HepG2 (cell line): Measurements from ENCODE around the gene SCRT2. TPM values are rescaled to one million over a fixed set of nuclear protein-coding genes. Genes with fewer than 3 reads are reported as not detected.
A peak's percentile ranks its signal among the peaks of the same experiment; 100 is the strongest.

Experiments used
- ARNT ChIP-seq: fragments of 450-650 bp; IDR thresholded peaks from 2 replicates; pipeline ENCODE4 v1.6.1; 2017
- ETV6 ChIP-seq: sonication (generic); formaldehyde crosslinking; conservative IDR thresholded peaks from 2 replicates; pipeline ENCODE4 v1.4.0; 2020; ENCODE audit warnings: missing genetic modification reagents
- GFI1 ChIP-seq: sonication (generic); formaldehyde crosslinking; IDR thresholded peaks from 2 replicates; pipeline ENCODE4 v1.5.0; 2020; ENCODE audit warnings: missing genetic modification reagents, mild to moderate bottlenecking, borderline replicate concordance
- HBP1 ChIP-seq: IDR thresholded peaks from 2 replicates; pipeline ENCODE4 v1.6.1; 2016; ENCODE audit warnings: low read depth, control low read depth
- HNF4G ChIP-seq, 2 experiments: sonication (generic) in 1 of 2; formaldehyde crosslinking in 1 of 2; IDR thresholded peaks; 2 replicates each; pipeline versions ENCODE4 v1.4.0 to v1.6.1; 2011 to 2020; ENCODE audit warnings: borderline replicate concordance in 2 of 2, low read depth in 2 of 2, mild to moderate bottlenecking in 2 of 2, low read length in 1 of 2, missing genetic modification reagents in 1 of 2, moderate library complexity in 1 of 2
- HNRNPLL ChIP-seq: fragments of 200-400 bp; formaldehyde crosslinking; IDR thresholded peaks from 2 replicates; pipeline ENCODE4 v1.6.1; 2017; ENCODE audit warnings: mild to moderate bottlenecking, low read depth, low read length; ENCODE audit not compliant: poor library complexity, severe bottlenecking
- MBD4 ChIP-seq: IDR thresholded peaks from 2 replicates; pipeline ENCODE4 v1.6.1; 2012; ENCODE audit warnings: low read length, inconsistent platforms, borderline replicate concordance
- MEF2D ChIP-seq: sonication (generic); formaldehyde crosslinking; IDR thresholded peaks from 2 replicates; pipeline ENCODE4 v1.5.1; 2020; ENCODE audit warnings: mild to moderate bottlenecking, missing genetic modification reagents
- MTF2 ChIP-seq: sonication (generic); formaldehyde crosslinking; IDR thresholded peaks from 2 replicates; pipeline ENCODE4 v1.5.0; 2020; ENCODE audit warnings: missing genetic modification reagents, borderline replicate concordance
- NFIB ChIP-seq: sonication (generic); formaldehyde crosslinking; IDR thresholded peaks from 2 replicates; pipeline ENCODE4 v1.9.0; 2021; ENCODE audit warnings: missing genetic modification reagents, mild to moderate bottlenecking, borderline replicate concordance
- PCBP1 ChIP-seq: fragments of 200-400 bp; formaldehyde crosslinking; IDR thresholded peaks from 2 replicates; pipeline ENCODE4 v1.6.1; 2017; ENCODE audit warnings: mild to moderate bottlenecking, low read depth, low read length, borderline replicate concordance
- PHF5A ChIP-seq: IDR thresholded peaks from one replicate; pipeline ENCODE4 v1.6.1; 2018; ENCODE audit warnings: low read depth, missing genetic modification reagents; ENCODE audit not compliant: unreplicated experiment
- PPARG ChIP-seq: conservative IDR thresholded peaks from 2 replicates; pipeline ENCODE4 v1.6.1; 2016; ENCODE audit warnings: missing biosample characterization, missing genetic modification reagents
- PRPF4 ChIP-seq: fragments of 200-400 bp; formaldehyde crosslinking; IDR thresholded peaks from 2 replicates; pipeline ENCODE4 v1.6.1; 2016; ENCODE audit warnings: low read length, low read depth; ENCODE audit not compliant: poor library complexity, severe bottlenecking
- RARG ChIP-seq: sonication (generic); formaldehyde crosslinking; IDR thresholded peaks from 2 replicates; pipeline ENCODE4 v1.4.0; 2020; ENCODE audit warnings: low read depth, mild to moderate bottlenecking, missing genetic modification reagents
- RBM39 ChIP-seq: fragments of 200-400 bp; formaldehyde crosslinking; IDR thresholded peaks from one replicate; pipeline ENCODE4 v1.6.1; 2018; ENCODE audit warnings: antibody characterized with exemption, mild to moderate bottlenecking, low read depth, low read length; ENCODE audit not compliant: poor library complexity, severe bottlenecking
- RFX1 ChIP-seq: fragments of 450-650 bp; IDR thresholded peaks from 2 replicates; pipeline ENCODE4 v1.6.1; 2017
- SOX6 ChIP-seq, 2 experiments: fragments of 450-650 bp in 1 of 2; sonication (generic) in 1 of 2; formaldehyde crosslinking in 1 of 2; IDR thresholded peaks; 2 replicates each; pipeline versions ENCODE4 v1.4.0 to v1.6.1; 2017 to 2020; ENCODE audit warnings: antibody characterized with exemption in 1 of 2, mild to moderate bottlenecking in 1 of 2, missing genetic modification reagents in 1 of 2
- SYNCRIP ChIP-seq: fragments of 200-400 bp; formaldehyde crosslinking; IDR thresholded peaks from 2 replicates; pipeline ENCODE4 v1.6.1; 2018; ENCODE audit warnings: mild to moderate bottlenecking, low read depth, low read length; ENCODE audit not compliant: insufficient read depth
- ZBTB1 ChIP-seq: sonication (generic); formaldehyde crosslinking; IDR thresholded peaks from 2 replicates; pipeline ENCODE4 v1.4.0; 2020; ENCODE audit warnings: missing genetic modification reagents, borderline replicate concordance
- ZFP36L1 ChIP-seq: sonication (generic); formaldehyde crosslinking; IDR thresholded peaks from 2 replicates; pipeline ENCODE4 v1.8.0; 2022; ENCODE audit warnings: mild to moderate bottlenecking, missing genetic modification reagents, moderate library complexity
- ZNF292 ChIP-seq: sonication (generic); formaldehyde crosslinking; IDR thresholded peaks from 2 replicates; pipeline ENCODE4 v1.8.1; 2022; ENCODE audit warnings: mild to moderate bottlenecking, low read depth, missing genetic modification reagents, borderline replicate concordance
- ZNF468 ChIP-seq: sonication (generic); formaldehyde crosslinking; IDR thresholded peaks from 2 replicates; pipeline ENCODE4 v1.8.0; 2022; ENCODE audit warnings: mild to moderate bottlenecking, moderate library complexity, missing genetic modification reagents
- ZNF660 ChIP-seq: sonication (generic); formaldehyde crosslinking; IDR thresholded peaks from 2 replicates; pipeline ENCODE4 v1.5.1; 2020; ENCODE audit warnings: mild to moderate bottlenecking, low read depth, missing genetic modification reagents, borderline replicate concordance
- ZNF672 ChIP-seq: sonication (generic); formaldehyde crosslinking; IDR thresholded peaks from 2 replicates; pipeline ENCODE4 v1.8.1; 2022; ENCODE audit warnings: missing genetic modification reagents
- ZNF674 ChIP-seq: sonication (generic); formaldehyde crosslinking; IDR thresholded peaks from 2 replicates; pipeline ENCODE4 v1.5.0; 2020; ENCODE audit warnings: low read depth, mild to moderate bottlenecking, missing genetic modification reagents
- ZNF776 ChIP-seq: sonication (generic); formaldehyde crosslinking; IDR thresholded peaks from 2 replicates; pipeline ENCODE4 v1.4.0; 2020; ENCODE audit warnings: mild to moderate bottlenecking, missing genetic modification reagents
- ZNF782 ChIP-seq: sonication (generic); formaldehyde crosslinking; IDR thresholded peaks from 2 replicates; pipeline ENCODE4 v1.4.0; 2020; ENCODE audit warnings: missing genetic modification reagents, mild to moderate bottlenecking, borderline replicate concordance
- polyA plus RNA-seq, 8 experiments: library from polyadenylated mRNA; depleted of rRNA in 3 of 8; stranded (reverse) in 7 of 8; unstranded in 1 of 8; fragments of >200 nt; fragmentation: Illumina TruSeq in 4 of 8; extraction: Trizol in 4 of 8; gene quantifications; 2 replicates each; pipeline versions ENCODE4 v1.2.1 to v1.2.3, GENCODE V29; 2011 to 2016; ENCODE audit warnings: low read depth in 4 of 8, missing spikeins in 1 of 8, mixed read lengths in 1 of 8; ENCODE audit not compliant: insufficient read depth in 1 of 8
- total RNA-seq, 5 experiments: library from RNA; depleted of rRNA; stranded (reverse); fragments of >200 nt; fragmentation: Illumina TruSeq; extraction: Trizol; gene quantifications; 2 replicates each; pipeline ENCODE4 v1.2.3, GENCODE V29; 2016; ENCODE audit warnings: low read depth in 1 of 5

Gene SCRT2
- total and polyA plus RNA-seq, 2 of the 13 experiments (the other 11 are each of a cell fraction or from before 2014, with no cell fraction given): not detected

DNA sequence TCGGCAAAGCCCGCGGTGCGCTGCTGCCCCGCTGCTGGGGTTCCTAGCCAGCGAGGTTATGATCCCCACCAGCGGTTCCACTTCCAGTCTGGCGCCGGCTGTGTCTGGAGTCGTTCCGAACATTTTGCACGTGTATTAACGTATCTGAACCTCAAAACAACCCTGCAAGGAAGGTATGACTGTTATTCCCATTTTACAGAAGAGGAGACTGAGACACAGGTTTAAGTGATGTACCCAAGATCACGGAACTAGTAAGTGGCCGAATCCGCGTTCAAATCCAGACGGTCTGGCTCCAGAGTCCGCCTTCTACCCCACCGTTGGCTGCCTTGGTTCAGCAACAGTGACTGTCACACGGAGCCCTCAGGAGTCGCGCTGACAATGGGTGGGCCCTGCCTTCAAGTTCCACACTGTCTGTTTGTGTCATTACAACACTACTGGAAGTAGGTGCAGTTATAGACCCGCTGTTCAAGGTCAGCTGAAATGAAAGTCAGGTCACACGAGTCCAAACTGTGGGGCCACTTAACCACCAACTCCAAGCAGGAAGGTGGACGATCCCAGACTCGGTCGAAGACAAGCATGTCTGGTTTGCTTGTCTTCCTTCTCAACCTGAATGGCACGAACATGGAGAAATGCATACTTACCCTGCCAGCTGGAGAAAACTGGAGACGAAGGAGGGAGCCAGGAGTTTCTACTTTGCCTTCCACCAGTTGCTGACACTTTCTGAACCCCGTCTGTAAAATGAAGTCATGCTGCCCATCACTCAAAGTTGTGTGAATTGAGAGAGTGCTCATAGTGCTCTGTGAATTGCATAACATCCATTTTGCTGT is 21.8 kb downstream of the SCRT2 start (continued):
- peak; percentile 36; the same call in 1 of the 2 replicates for TF ChIP-seq ZNF292 (CRISPR knock-in tag)
- TF ChIP-seq ZNF674 (CRISPR knock-in tag): no peak; the same call in 1 of the 2 replicates
- TF ChIP-seq RFX1: no peak; the same call in 1 of the 2 replicates
- no peak; the same call in 1 of the 2 replicates for TF ChIP-seq ZNF776
- no peak for TF ChIP-seq ZNF468 (CRISPR knock-in tag)
- TF ChIP-seq PRPF4: no peak
- TF ChIP-seq PCBP1: no peak
- no peak; the same call in 1 of the 2 replicates for TF ChIP-seq ETV6 (CRISPR knock-in tag)
- no peak for TF ChIP-seq SYNCRIP
- no peak for TF ChIP-seq HBP1
- TF ChIP-seq PHF5A (CRISPR knock-in tag): peak; percentile 12
- TF ChIP-seq ARNT: no peak
- no peak for TF ChIP-seq ZFP36L1 (CRISPR knock-in tag)
- no peak for TF ChIP-seq PPARG (CRISPR knock-in tag)
- TF ChIP-seq MTF2: no peak
- no peak for TF ChIP-seq ZBTB1 (CRISPR knock-in tag)
- no peak for TF ChIP-seq RARG (CRISPR knock-in tag)
- TF ChIP-seq MEF2D (CRISPR knock-in tag): no peak
- TF ChIP-seq HNF4G (IDR thresholded peaks at IDR 0.05; ENCODE audit: borderline replicate concordance, low read depth, low read length): no peak
- peak; percentile 62; the same call in 1 of the 2 replicates for TF ChIP-seq HNF4G (CRISPR knock-in tag; IDR thresholded peaks at IDR 0.05; ENCODE audit: borderline replicate concordance, low read depth)
- no peak for TF ChIP-seq SOX6 (IDR thresholded peaks at IDR 0.05)
- peak; percentile 75 for TF ChIP-seq SOX6 (CRISPR knock-in tag; IDR thresholded peaks at IDR 0.05)
- no peak for TF ChIP-seq GFI1 (CRISPR knock-in tag)
- TF ChIP-seq ZNF660: no peak; the same call in 1 of the 2 replicates
- TF ChIP-seq ZNF672: no peak
- no peak; the same call in 1 of the 2 replicates for TF ChIP-seq ZNF782 (CRISPR knock-in tag)
- peak; percentile 9 for TF ChIP-seq HNRNPLL
- TF ChIP-seq MBD4: no peak
- no peak for TF ChIP-seq NFIB (CRISPR knock-in tag)
- no peak for TF ChIP-seq RBM39
